OCI-LY3 (cell line): ENCODE data around the gene APLP1.

Source experiments
- EZH2phosphoT487 ChIP-seq: fragments of 200-600 bp; shearing (Covaris generic); IDR thresholded peaks from 2 replicates; pipeline ENCODE4 v1.6.1; 2018; ENCODE audit warnings: antibody characterized with exemption, mixed run types, low read depth
- TF ChIP-seq, protein P1 (sequence below): fragments of 200-600, 300-600 bp; sonication (generic); IDR thresholded peaks from 2 replicates; pipeline ENCODE4 v1.5.1; 2014; ENCODE audit warnings: antibody characterized with exemption, low read length, low read depth

DNA sequence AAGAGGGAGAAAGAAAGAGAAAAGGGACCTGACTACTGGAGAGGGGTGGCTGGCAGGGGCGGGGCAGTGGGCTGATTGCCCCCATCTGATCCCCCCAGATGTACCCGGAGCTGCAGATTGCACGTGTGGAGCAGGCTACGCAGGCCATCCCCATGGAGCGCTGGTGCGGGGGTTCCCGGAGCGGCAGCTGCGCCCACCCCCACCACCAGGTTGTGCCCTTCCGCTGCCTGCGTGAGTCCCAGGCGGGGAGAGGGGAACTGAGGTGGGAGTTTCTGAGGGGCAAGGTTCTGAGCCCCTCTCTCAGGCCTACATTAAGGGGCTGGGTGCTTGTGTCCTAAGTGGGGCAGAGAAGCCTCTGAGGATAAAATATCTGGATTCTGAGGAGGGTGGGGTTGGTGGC is 2.4 kb downstream of the APLP1 start:
- TF ChIP-seq, protein P1, sequence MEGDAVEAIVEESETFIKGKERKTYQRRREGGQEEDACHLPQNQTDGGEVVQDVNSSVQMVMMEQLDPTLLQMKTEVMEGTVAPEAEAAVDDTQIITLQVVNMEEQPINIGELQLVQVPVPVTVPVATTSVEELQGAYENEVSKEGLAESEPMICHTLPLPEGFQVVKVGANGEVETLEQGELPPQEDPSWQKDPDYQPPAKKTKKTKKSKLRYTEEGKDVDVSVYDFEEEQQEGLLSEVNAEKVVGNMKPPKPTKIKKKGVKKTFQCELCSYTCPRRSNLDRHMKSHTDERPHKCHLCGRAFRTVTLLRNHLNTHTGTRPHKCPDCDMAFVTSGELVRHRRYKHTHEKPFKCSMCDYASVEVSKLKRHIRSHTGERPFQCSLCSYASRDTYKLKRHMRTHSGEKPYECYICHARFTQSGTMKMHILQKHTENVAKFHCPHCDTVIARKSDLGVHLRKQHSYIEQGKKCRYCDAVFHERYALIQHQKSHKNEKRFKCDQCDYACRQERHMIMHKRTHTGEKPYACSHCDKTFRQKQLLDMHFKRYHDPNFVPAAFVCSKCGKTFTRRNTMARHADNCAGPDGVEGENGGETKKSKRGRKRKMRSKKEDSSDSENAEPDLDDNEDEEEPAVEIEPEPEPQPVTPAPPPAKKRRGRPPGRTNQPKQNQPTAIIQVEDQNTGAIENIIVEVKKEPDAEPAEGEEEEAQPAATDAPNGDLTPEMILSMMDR: no peak
- no peak for TF ChIP-seq EZH2phosphoT487
